Esophagus squamous epithelium (tissue), 5 donors: ENCODE data around the gene GSTM3. TPM values are rescaled to one million over a fixed set of nuclear protein-coding genes. Genes with fewer than 3 reads are reported as not detected.
"Not testable (repeated sequence)": the region's sequence is repeated elsewhere in the genome, so short reads cannot be mapped to it uniquely, and the experiment has no call there.

ENCODE experiments used
- DNase-seq: peaks from one replicate; lab custom pipeline; 2025; lab: John Stamatoyannopoulos, UW
- H3K27ac ChIP-seq, 4 donors: fragments of 200-600 bp; sonication (generic); one replicate each; pipeline ENCODE4 v1.5.1; 2016 to 2019; ENCODE audit warnings: mild to moderate bottlenecking in 1 of 4
- H3K27me3 ChIP-seq, 4 donors: fragments of 200-600 bp; sonication (generic); 1 replicate in 3 of 4; 2 replicates in 1 of 4; pipeline versions ENCODE4 v1.5.1 to v1.6.0; 2017 to 2021; ENCODE audit warnings: antibody characterized with exemption in 1 of 4
- H3K36me3 ChIP-seq, 3 donors: fragments of 200-600 bp; sonication (generic); one replicate each; pipeline ENCODE4 v1.5.1; 2016 to 2019
- H3K4me1 ChIP-seq, 3 donors: fragments of 200-600 bp; sonication (generic); one replicate each; pipeline ENCODE4 v1.5.1; 2017 to 2019
- H3K4me3 ChIP-seq, 4 donors: fragments of 200-600 bp; sonication (generic); 1 replicate in 3 of 4; 2 replicates in 1 of 4; pipeline ENCODE4 v1.5.1; 2016 to 2019; ENCODE audit warnings: mild to moderate bottlenecking in 2 of 4, moderate library complexity in 1 of 4
- H3K9me3 ChIP-seq, 3 donors: fragments of 200-600 bp; sonication (generic); one replicate each; pipeline ENCODE4 v1.5.1; 2016 to 2019
- CTCF ChIP-seq, 6 experiments: fragments of 450-650 bp in 4 of 6; fragments of 200-600 bp in 2 of 6; sonication (generic) in 2 of 6; IDR thresholded peaks; one replicate each; pipeline ENCODE4 v1.5.1; 2016 to 2019; ENCODE audit warnings: antibody characterized with exemption in 6 of 6, mild to moderate bottlenecking in 4 of 6, moderate library complexity in 4 of 6
- POLR2A ChIP-seq, 4 donors: fragments of 450-650 bp; IDR thresholded peaks; one replicate each; pipeline ENCODE4 v1.6.1; 2017; ENCODE audit warnings: antibody characterized with exemption in 4 of 4, mild to moderate bottlenecking in 4 of 4, moderate library complexity in 3 of 4
- WGBS, 2 donors: methylation state at CpG; one replicate each; pipeline ENCODE4 v1.1.5; 2018; 5-methylcytosine and 5-hydroxymethylcytosine counted together
- intact Hi-C: fragments of 100-400 bp; cut with DNase I; formaldehyde crosslinking; loops from one replicate; pipeline ENCODE4 v1.15.0; 2022
- total RNA-seq, 4 donors: library from RNA; depleted of rRNA; stranded (reverse); fragments of >200 nt; gene quantifications; one replicate each; pipeline ENCODE4 v1.1.0, GENCODE V29; 2016
- donor health status: DM: yes; HTN: yes; CAD: no.

GSTM3 gene
- total RNA-seq, 4 donors from 2014 or later, result 86.2 to 273 (median 150) TPM

DNA sequence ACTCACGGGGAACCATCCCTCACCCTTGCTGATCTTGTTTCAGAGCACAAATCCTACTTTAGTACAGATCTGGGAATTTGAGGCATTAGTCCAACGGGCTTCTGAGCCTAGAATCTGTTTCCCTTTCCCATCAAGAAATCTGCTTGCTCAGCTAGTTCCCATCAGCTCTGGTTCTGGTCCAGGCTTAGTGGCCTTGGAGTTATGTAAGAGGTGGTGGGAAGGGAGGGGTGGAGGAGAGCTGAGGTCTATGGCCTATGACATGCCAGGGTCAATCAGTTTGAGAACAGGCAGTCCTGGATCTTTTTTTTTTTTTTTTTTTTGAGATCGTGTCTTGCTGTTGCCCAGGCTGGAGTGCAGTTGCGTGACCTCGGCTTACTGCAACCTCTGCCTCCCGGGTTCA is 49.1 kb downstream of the GSTM3 start:
- intact Hi-C loops, result no loop called here
- H3K27ac ChIP-seq, result no peak overlapping the region

GRCh38 chr1:109689844-109690405 is 50.9 kb downstream of the GSTM3 start:
- Histone ChIP-seq H3K9me3 (no peaks in the 10 kb centered on the region), H3K4me1 (no peaks in the 10 kb centered on the region), H3K27ac (no peak overlapping the region), H3K36me3 (no peaks in the 10 kb centered on the region), H3K27me3 (no peaks in the 10 kb centered on the region), H3K4me3 (peak overlapping the region in 1 of 4 donors; percentile 72)
- TF ChIP-seq POLR2A (IDR thresholded peaks at IDR 0.05) (no peak), CTCF (IDR thresholded peaks at IDR 0.05) (no peak)
- DNase-seq, result no peak
- WGBS, 2 donors, result no CpG with 5 or more reads among the region's 6 CpGs
- intact Hi-C loops, result no loop called here

More for the DNA sequence above, 49.1 kb downstream of the GSTM3 start:
- DNase-seq, result no peak
- H3K36me3 ChIP-seq, result no peaks in the 10 kb centered on the region
- H3K27me3 ChIP-seq, result no peaks in the 10 kb centered on the region
- H3K4me1 ChIP-seq, result no peaks in the 10 kb centered on the region
- no peaks in the 10 kb centered on the region for H3K9me3 ChIP-seq
- no CpG with 5 or more reads among the region's 6 CpGs for WGBS, 2 donors
- TF ChIP-seq CTCF (IDR thresholded peaks at IDR 0.05), result no peak
- no peak for TF ChIP-seq POLR2A (IDR thresholded peaks at IDR 0.05)
- no peak overlapping the region for H3K4me3 ChIP-seq

DNA sequence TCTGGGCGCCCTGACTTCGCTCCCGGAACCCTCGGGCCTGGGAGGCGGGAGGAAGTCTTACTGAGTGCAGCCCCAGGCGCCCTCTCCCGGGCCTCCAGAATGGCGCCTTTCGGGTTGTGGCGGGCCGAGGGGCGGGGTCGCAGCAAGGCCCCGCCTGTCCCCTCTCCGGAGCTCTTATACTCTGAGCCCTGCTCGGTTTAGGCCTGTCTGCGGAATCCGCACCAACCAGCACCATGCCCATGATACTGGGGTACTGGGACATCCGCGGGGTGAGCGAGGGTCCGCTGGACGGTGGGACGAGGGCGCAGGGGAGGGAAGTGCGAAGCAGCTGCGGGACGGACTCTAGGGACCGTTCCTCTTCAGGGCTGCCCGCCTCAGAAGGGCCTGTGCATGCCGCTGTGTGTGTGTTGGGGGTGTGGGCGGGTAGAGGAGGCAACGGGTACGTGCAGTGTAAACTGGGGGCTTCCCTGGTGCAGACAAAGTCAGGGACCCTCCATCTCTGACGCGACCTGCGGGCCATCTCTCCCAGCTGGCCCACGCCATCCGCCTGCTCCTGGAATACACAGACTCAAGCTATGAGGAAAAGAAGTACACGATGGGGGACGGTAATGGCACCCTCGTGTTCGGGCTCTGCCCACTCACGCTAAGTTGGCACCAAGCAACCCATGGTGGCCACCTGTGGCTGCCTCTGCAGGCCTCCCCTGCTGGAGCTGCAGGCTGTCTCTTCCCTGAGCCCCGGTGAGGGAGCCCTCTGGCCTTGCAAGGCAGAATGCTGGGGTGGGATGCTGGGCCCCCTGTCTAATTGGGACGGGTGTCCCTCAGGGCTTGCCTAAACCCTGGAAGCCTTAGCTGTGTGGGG is 53.0 kb downstream of the GSTM3 start, which contains the start of gene GSTM1:
GSTM1 (plus strand) TSS at position 177 of the 859 bp plus-strand sequence; CDS start at position 234, 57 bp downstream.
- Histone ChIP-seq H3K4me3 (peak within 1 kb of the TSS in 1 of 4 donors; percentile 72), H3K36me3 (no peaks in the 10 kb centered on the region), H3K27ac (peak within 1 kb of the TSS in 1 of 4 donors; percentile 87), H3K27me3 (no peaks in the 10 kb centered on the region), H3K9me3 (no peaks in the 10 kb centered on the region), H3K4me1 (no peaks in the 10 kb centered on the region)
- WGBS, 2 donors, result no CpG with 5 or more reads among the region's 46 CpGs
- intact Hi-C loops, result no loop called here
- TF ChIP-seq CTCF (IDR thresholded peaks at IDR 0.05), result peak in 2 of 6 experiments; percentile 23 to 24
- TF ChIP-seq POLR2A (IDR thresholded peaks at IDR 0.05), result peak in 1 of 4 donors; percentile 59
- DNase-seq, result no peak

DNA sequence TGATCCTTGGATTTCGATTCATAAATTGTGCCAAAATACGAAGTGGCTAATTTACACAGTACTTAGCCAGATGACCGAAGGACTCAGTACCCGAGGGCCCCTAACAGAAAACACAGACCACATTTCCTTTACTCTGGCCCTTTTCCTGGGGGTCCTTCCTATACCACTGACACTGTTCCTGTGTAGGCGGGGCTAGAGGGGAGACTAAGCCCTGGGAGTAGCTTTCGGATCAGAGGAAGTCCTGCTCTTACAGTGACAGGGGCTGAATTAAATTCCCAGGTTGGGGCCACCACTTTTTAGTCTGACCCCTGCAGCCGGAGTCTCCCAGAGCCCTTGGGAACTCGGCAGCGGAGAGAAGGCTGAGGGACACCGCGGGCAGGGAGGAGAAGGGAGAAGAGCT is 53.7 kb downstream of the GSTM3 start:
- H3K36me3 ChIP-seq, intact Hi-C loops, H3K4me1 ChIP-seq, H3K27me3 ChIP-seq, DNase-seq, H3K9me3 ChIP-seq: not testable (repeated sequence)
- no CpG with 5 or more reads among the region's 11 CpGs for WGBS, 2 donors
- Histone ChIP-seq H3K27ac (peak overlapping the region in 1 of 4 donors; percentile 87), H3K4me3 (peak overlapping the region in 1 of 4 donors; percentile 72)

DNA sequence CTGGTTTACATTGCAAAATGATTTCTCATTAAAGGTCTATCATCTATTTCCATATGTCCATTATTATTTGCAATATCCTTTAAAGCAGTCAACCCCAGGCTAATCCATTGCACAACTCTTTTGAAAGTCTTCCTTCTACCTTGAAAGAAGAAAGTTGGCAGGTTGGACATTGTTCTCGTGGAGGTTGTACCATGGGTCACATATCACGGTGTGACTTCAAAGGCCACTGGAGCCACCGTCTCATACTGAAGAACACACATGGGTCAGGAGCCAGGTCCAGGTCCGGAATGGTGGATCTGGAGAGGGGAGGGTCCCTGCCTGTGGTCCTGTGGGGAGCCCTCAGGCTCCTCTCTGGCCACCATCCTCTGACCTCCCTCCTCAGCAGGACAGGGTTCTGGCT is 54.9 kb downstream of the GSTM3 start:
- 35% methylated on average over 2 of the region's 4 CpGs; no CpG with 5 or more reads in 1 of the 2 donors for WGBS, 2 donors
- H3K36me3 ChIP-seq, result not testable (repeated sequence)

GRCh38 chr1:109685399-109685798 is 55.4 kb downstream of the GSTM3 start:
- DNase-seq, H3K36me3 ChIP-seq, H3K4me1 ChIP-seq, H3K4me3 ChIP-seq, intact Hi-C loops, H3K27me3 ChIP-seq, H3K9me3 ChIP-seq, H3K27ac ChIP-seq: not testable (repeated sequence)
- WGBS, 2 donors, result no CpG with 5 or more reads among the region's 1 CpG

More for the DNA sequence above, 54.9 kb downstream of the GSTM3 start:
- H3K27me3 ChIP-seq, intact Hi-C loops, H3K27ac ChIP-seq, H3K4me3 ChIP-seq, H3K4me1 ChIP-seq, DNase-seq, H3K9me3 ChIP-seq: not testable (repeated sequence)

DNA sequence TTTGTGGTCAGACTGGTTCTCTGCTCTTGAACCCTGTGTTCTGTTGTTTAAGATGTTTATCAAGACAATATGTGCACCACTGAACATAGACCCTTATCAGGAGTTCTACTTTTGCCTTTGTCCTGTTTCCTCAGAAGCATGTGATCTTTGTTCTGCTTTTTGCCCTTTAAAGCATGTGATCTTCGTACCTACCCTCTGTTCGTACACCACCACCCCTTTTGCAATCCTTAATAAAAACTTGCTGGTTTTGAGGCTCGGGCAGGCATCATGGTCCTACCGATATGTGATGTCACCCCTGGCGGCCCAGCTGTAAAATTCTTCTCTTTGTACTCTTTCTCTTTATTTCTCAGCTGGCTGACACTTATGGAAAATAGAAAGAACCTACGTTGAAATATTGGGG is 56.1 kb downstream of the GSTM3 start:
- H3K9me3 ChIP-seq, H3K27ac ChIP-seq, H3K36me3 ChIP-seq, DNase-seq, H3K4me3 ChIP-seq, H3K4me1 ChIP-seq, H3K27me3 ChIP-seq, intact Hi-C loops: not testable (repeated sequence)
- WGBS, 2 donors, result 74% methylated on average over 3 of the region's 6 CpGs; no CpG with 5 or more reads in 1 of the 2 donors
